Measurements from ENCODE around the gene GCGR. TPM values are rescaled to one million over a fixed set of nuclear protein-coding genes. Genes with fewer than 3 reads are reported as not detected.

GCGR gene
- polyA plus RNA-seq, 1 donor from 2014 or later: not detected

DNA sequence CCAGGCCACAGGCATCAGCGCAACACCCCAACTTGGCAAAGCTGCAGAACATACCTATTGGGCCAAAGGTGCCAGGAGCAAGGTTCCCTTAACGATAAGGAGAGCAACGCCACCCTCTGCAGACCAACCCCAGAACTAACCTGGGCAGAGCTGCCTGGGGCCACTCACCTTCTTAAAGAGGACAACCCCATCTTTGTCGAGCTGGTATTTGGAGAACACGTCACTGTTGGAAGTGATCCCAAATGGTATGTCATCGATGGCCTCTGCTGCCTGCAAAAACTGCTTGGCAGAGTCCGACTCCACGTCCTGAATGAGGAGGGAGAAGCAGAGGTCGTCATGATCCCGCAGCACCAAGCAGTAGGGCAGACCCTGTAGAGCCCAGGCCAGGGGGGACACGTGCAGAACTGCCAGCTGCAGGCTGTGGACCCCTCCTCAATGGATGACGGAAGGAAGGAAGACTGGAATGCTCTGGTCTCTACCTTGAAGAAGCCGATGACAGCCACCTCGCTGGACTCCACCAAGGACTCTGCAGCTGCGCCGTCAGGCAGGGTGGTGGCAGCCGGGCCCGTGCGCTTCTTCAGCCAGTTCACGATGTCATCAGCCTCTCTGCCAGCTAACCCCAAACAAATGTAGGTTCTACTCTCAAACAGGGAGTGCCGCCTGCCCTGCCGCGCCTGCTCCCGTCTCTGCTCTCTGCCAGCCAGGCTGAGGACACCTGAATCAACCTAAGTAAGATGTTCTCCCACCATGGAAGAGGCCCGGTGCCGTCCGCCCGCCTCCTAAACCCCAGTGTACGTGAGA is 51.2 kb downstream of the GCGR start:
- H3K27ac ChIP-seq (ENCODE audit: low read length): no peak overlapping the region
- no peaks in the 10 kb centered on the region for H3F3A ChIP-seq (ENCODE audit: insufficient read depth, low read length, poor library complexity, severe bottlenecking)
- peaks cover 4% of the 10 kb centered on the region for H3K36me3 ChIP-seq (ENCODE audit: insufficient read depth, low read length)
- no peaks in the 10 kb centered on the region for H4K20me1 ChIP-seq (ENCODE audit: insufficient read depth)
- H3K4me2 ChIP-seq (ENCODE audit: low read length): no peak overlapping the region
- no peak overlapping the region for H2AFZ ChIP-seq (ENCODE audit: low read depth, low read length)
- H3K79me2 ChIP-seq (replicated peaks; ENCODE audit: insufficient read depth, low read length): peaks cover 21% of the 10 kb centered on the region
- no peaks in the 10 kb centered on the region for H3K9me2 ChIP-seq (ENCODE audit: insufficient read depth, low read length)
- no peaks in the 10 kb centered on the region for H3K9me3 ChIP-seq (ENCODE audit: low read length)
- H3K9ac ChIP-seq (ENCODE audit: low read length): no peak overlapping the region
- TF ChIP-seq RAD21 (conservative IDR thresholded peaks at IDR 0.05): no peak
- TF ChIP-seq EP300 (conservative IDR thresholded peaks at IDR 0.05; ENCODE audit: poor library complexity, severe bottlenecking): no peak
- TF ChIP-seq, protein P1, sequence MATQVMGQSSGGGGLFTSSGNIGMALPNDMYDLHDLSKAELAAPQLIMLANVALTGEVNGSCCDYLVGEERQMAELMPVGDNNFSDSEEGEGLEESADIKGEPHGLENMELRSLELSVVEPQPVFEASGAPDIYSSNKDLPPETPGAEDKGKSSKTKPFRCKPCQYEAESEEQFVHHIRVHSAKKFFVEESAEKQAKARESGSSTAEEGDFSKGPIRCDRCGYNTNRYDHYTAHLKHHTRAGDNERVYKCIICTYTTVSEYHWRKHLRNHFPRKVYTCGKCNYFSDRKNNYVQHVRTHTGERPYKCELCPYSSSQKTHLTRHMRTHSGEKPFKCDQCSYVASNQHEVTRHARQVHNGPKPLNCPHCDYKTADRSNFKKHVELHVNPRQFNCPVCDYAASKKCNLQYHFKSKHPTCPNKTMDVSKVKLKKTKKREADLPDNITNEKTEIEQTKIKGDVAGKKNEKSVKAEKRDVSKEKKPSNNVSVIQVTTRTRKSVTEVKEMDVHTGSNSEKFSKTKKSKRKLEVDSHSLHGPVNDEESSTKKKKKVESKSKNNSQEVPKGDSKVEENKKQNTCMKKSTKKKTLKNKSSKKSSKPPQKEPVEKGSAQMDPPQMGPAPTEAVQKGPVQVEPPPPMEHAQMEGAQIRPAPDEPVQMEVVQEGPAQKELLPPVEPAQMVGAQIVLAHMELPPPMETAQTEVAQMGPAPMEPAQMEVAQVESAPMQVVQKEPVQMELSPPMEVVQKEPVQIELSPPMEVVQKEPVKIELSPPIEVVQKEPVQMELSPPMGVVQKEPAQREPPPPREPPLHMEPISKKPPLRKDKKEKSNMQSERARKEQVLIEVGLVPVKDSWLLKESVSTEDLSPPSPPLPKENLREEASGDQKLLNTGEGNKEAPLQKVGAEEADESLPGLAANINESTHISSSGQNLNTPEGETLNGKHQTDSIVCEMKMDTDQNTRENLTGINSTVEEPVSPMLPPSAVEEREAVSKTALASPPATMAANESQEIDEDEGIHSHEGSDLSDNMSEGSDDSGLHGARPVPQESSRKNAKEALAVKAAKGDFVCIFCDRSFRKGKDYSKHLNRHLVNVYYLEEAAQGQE (IDR thresholded peaks at IDR 0.05; ENCODE audit: borderline replicate concordance): no peak
- TF ChIP-seq TAF1 (IDR thresholded peaks at IDR 0.05; ENCODE audit: low read depth): no peak
- no peak for TF ChIP-seq EZH2 (IDR thresholded peaks at IDR 0.05; ENCODE audit: borderline replicate concordance, insufficient read depth, low read length, poor library complexity, severe bottlenecking)
- TF ChIP-seq SMC3 (conservative IDR thresholded peaks at IDR 0.05; ENCODE audit: poor library complexity): no peak
- H3K27me3 ChIP-seq (ENCODE audit: insufficient read depth, low read depth, low read length): no peaks in the 10 kb centered on the region
- H3K4me3 ChIP-seq (ENCODE audit: low read length): no peak overlapping the region

DNA sequence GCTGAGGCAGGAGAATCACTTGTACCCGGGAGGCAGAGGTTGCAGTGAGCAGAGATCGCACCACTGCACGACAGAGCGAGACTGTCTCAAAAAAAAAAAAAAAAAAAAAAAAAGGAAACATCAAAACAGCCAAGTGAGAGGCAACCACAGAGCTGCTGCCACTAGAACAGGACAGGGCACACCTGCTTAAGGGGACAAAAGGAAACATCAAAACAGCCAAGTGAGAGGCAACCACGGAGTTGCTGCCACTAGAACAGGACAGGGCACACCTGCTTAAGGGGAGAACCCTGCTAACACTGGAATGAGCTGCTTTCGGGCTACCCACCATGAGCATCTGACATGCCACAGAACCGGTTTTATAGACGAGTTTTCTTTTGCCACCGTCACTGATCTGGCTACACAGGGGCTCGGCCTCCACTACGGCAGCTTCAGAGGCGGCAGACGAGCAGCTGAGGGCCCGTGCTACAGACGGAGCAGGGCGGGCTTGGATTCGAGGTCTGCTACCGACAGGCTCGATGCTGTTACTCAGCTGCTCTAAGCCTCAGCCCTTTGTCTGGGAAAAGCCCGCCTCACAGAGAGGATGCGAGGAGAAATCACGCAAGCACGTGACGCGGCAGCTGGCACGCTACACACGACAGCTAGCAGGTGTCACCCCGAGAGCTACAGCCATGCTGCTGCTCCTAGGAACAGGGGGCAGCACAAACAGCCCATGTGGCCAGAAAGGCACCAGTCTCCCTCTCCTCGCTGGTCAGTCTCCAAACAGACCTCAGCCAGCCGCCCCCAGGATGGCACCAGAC is 54.4 kb downstream of the GCGR start:
- Histone ChIP-seq H3K4me3 (ENCODE audit: low read length) (peak overlapping the region; percentile 91), H3K9me2 (ENCODE audit: insufficient read depth, low read length) (no peaks in the 10 kb centered on the region), H3K9ac (ENCODE audit: low read length) (no peak overlapping the region), H3K4me2 (ENCODE audit: low read length) (no peak overlapping the region), H3K27me3 (ENCODE audit: insufficient read depth, low read depth, low read length) (no peaks in the 10 kb centered on the region), H3F3A (ENCODE audit: insufficient read depth, low read length, poor library complexity, severe bottlenecking) (no peaks in the 10 kb centered on the region), H3K9me3 (ENCODE audit: low read length) (no peaks in the 10 kb centered on the region), H2AFZ (ENCODE audit: low read depth, low read length) (no peak overlapping the region), H3K79me2 (replicated peaks; ENCODE audit: insufficient read depth, low read length) (peaks cover 28% of the 10 kb centered on the region), H3K27ac (ENCODE audit: low read length) (no peak overlapping the region), H4K20me1 (ENCODE audit: insufficient read depth) (no peaks in the 10 kb centered on the region), H3K36me3 (ENCODE audit: insufficient read depth, low read length) (no peaks in the 10 kb centered on the region)
- no peak for TF ChIP-seq TAF1 (IDR thresholded peaks at IDR 0.05; ENCODE audit: low read depth)
- TF ChIP-seq MXI1 (conservative IDR thresholded peaks at IDR 0.05; ENCODE audit: poor library complexity, severe bottlenecking): no peak
- TF ChIP-seq, protein P1 (IDR thresholded peaks at IDR 0.05; ENCODE audit: borderline replicate concordance): no peak
- TF ChIP-seq POLR2AphosphoS5 (IDR thresholded peaks at IDR 0.05): no peak
- TF ChIP-seq SMC3 (conservative IDR thresholded peaks at IDR 0.05; ENCODE audit: poor library complexity): no peak
- no peak for TF ChIP-seq EZH2 (IDR thresholded peaks at IDR 0.05; ENCODE audit: borderline replicate concordance, insufficient read depth, low read length, poor library complexity, severe bottlenecking)
- TF ChIP-seq, protein P2, sequence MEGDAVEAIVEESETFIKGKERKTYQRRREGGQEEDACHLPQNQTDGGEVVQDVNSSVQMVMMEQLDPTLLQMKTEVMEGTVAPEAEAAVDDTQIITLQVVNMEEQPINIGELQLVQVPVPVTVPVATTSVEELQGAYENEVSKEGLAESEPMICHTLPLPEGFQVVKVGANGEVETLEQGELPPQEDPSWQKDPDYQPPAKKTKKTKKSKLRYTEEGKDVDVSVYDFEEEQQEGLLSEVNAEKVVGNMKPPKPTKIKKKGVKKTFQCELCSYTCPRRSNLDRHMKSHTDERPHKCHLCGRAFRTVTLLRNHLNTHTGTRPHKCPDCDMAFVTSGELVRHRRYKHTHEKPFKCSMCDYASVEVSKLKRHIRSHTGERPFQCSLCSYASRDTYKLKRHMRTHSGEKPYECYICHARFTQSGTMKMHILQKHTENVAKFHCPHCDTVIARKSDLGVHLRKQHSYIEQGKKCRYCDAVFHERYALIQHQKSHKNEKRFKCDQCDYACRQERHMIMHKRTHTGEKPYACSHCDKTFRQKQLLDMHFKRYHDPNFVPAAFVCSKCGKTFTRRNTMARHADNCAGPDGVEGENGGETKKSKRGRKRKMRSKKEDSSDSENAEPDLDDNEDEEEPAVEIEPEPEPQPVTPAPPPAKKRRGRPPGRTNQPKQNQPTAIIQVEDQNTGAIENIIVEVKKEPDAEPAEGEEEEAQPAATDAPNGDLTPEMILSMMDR (IDR thresholded peaks at IDR 0.05; ENCODE audit: poor library complexity, severe bottlenecking): no peak
- no peak for TF ChIP-seq EP300 (conservative IDR thresholded peaks at IDR 0.05; ENCODE audit: poor library complexity, severe bottlenecking)
- no peak for TF ChIP-seq RAD21 (conservative IDR thresholded peaks at IDR 0.05)
